ENCODE data around the gene INTS11. TPM values are rescaled to one million over a fixed set of nuclear protein-coding genes. Genes with fewer than 3 reads are reported as not detected.

The INTS11 gene
- total and polyA plus RNA-seq, 10 of the 15 experiments (the other 5 are each of a cell fraction or from before 2014, with no cell fraction given), result 2.5 to 117 (median 77.7) TPM

DNA sequence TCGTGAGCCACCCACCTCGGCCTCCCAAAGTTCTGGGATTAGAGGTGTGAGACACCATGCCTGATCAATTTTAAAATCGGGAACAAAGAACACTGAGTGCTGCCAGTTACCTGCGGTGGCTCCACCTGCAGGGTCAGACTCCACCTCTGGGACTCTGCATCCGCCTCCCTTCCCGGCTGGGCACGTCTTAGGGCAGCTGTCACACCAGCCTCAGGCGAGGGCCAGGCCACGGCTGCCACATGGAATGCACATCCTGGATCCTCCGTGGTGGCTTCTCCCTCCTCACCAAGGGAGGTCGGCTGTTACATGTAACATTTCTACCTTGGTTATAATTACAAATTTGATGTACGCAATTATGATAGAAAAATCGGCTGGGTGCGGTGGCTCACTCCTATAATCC lies 39.8 kb upstream of the INTS11 start:
- 70% methylated on average over 14 of the region's 14 CpGs for WGBS (ENCODE audit: insufficient coverage, insufficient replicate concordance, low lambda C conversion rate, missing lambda C conversion rate)
- Histone ChIP-seq H3K27me3 (replicated peaks in 1 of 2; ENCODE audit: control insufficient read depth in 2 of 2, insufficient read depth in 2 of 2, low read length in 1 of 2) (no peaks in the 10 kb centered on the region), H4K20me1 (ENCODE audit: control insufficient read depth, insufficient read depth) (no peaks in the 10 kb centered on the region), H3K79me2 (ENCODE audit: control insufficient read depth, insufficient read depth, low read length) (no peaks in the 10 kb centered on the region), H3K27ac (ENCODE audit: control insufficient read depth, insufficient read depth) (no peak overlapping the region), H3K36me3 (ENCODE audit: control insufficient read depth in 2 of 2, insufficient read depth in 2 of 2, low read length in 1 of 2) (no peaks in the 10 kb centered on the region), H3K9me3 (replicated peaks; ENCODE audit: control insufficient read depth, insufficient read depth, low read length) (peaks cover 3% of the 10 kb centered on the region; the same call in 1 of the 3 replicates), H3K9ac (ENCODE audit: control insufficient read depth, insufficient read depth, low read length) (no peak overlapping the region), H2AFZ (ENCODE audit: control insufficient read depth, low read depth, low read length) (no peak overlapping the region), H3K4me3 (no peak overlapping the region), H3K4me2 (ENCODE audit: control insufficient read depth, insufficient read depth) (no peak overlapping the region), H3K4me1 (ENCODE audit: control insufficient read depth, insufficient read depth, low read length) (peaks cover under 1% of the 10 kb centered on the region; the same call in 1 of the 2 replicates)
- ChIA-PET RAD21 (ENCODE audit: unreplicated experiment) (no interaction called here), POLR2A (no interaction called here), CTCF (no interaction called here), SMC1A (ENCODE audit: uncharacterized antibody, unreplicated experiment) (no interaction called here)
- TF ChIP-seq MAX (IDR thresholded peaks at IDR 0.05; ENCODE audit: low read depth, low read length), result no peak
- TF ChIP-seq JUND (IDR thresholded peaks at IDR 0.05; ENCODE audit: low read depth, low read length), result no peak
- TF ChIP-seq FOXM1 (IDR thresholded peaks at IDR 0.05; ENCODE audit: low read depth, low read length), result no peak
- no peak for TF ChIP-seq ZNF622 (IDR thresholded peaks at IDR 0.05)
- no peak for TF ChIP-seq ATF7 (IDR thresholded peaks at IDR 0.05; ENCODE audit: low read depth)
- TF ChIP-seq, protein P1, sequence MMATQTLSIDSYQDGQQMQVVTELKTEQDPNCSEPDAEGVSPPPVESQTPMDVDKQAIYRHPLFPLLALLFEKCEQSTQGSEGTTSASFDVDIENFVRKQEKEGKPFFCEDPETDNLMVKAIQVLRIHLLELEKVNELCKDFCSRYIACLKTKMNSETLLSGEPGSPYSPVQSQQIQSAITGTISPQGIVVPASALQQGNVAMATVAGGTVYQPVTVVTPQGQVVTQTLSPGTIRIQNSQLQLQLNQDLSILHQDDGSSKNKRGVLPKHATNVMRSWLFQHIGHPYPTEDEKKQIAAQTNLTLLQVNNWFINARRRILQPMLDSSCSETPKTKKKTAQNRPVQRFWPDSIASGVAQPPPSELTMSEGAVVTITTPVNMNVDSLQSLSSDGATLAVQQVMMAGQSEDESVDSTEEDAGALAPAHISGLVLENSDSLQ (IDR thresholded peaks at IDR 0.05), result no peak
- TF ChIP-seq, protein P2, sequence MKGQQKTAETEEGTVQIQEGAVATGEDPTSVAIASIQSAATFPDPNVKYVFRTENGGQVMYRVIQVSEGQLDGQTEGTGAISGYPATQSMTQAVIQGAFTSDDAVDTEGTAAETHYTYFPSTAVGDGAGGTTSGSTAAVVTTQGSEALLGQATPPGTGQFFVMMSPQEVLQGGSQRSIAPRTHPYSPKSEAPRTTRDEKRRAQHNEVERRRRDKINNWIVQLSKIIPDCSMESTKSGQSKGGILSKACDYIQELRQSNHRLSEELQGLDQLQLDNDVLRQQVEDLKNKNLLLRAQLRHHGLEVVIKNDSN (IDR thresholded peaks at IDR 0.05; ENCODE audit: borderline replicate concordance, extremely low read length, insufficient read depth, low read depth, low read length), result no peak
- no peak for TF ChIP-seq SMC3 (IDR thresholded peaks at IDR 0.05; ENCODE audit: borderline replicate concordance, low read length)
- no peak for TF ChIP-seq KDM1A (IDR thresholded peaks at IDR 0.05; ENCODE audit: borderline replicate concordance)
- no peak for TF ChIP-seq DPF2 (IDR thresholded peaks at IDR 0.05)
- TF ChIP-seq BRCA1 (IDR thresholded peaks at IDR 0.05; ENCODE audit: low read depth, low read length), result no peak
- no peak for TF ChIP-seq PAX8 (IDR thresholded peaks at IDR 0.05)
- TF ChIP-seq NR2F1 (conservative IDR thresholded peaks at IDR 0.05), result no peak
- TF ChIP-seq RELA (IDR thresholded peaks at IDR 0.05; ENCODE audit: borderline replicate concordance, partially characterized antibody), result no peak
- in situ Hi-C loops (cut with MboI) (no loop called here), intact Hi-C loops (cut with micrococcal nuclease; ENCODE audit: unreplicated experiment) (no loop called here)
- DNase-seq (ENCODE audit: low read depth, low spot score) (no peak), ATAC-seq (no peak), FAIRE-seq (no peak)
- BruUV-seq (replicated peaks), result no TSS peak
